Adrenal gland (tissue), 12 donors: ENCODE measurements around the gene ST6GALNAC5. TPM values are rescaled to one million over a fixed set of nuclear protein-coding genes. Genes with fewer than 3 reads are reported as not detected.

Experiments
- DNase-seq, 7 donors: peaks; one replicate each; pipeline ENCODE4 v3.0.0-alpha.2; 2019 to 2020
- H3K27ac ChIP-seq, 5 donors: fragments of 200-600 bp; sonication (generic) in 4 of 5; 1 replicate in 3 of 5; 2 replicates in 2 of 5; pipeline versions ENCODE4 v1.5.1 to v1.8.0; 2016 to 2020; ENCODE audit warnings: mild to moderate bottlenecking in 1 of 5
- H3K27me3 ChIP-seq: fragments of 200-600 bp; 2 replicates; pipeline ENCODE4 v1.8.0; 2021
- H3K36me3 ChIP-seq, 2 donors: fragments of 200-600 bp; replicated peaks in 1 of 2; 1 replicate in 1 of 2; 2 replicates in 1 of 2; pipeline versions ENCODE4 v1.5.1 to v1.8.0; 2018 to 2022
- H3K4me1 ChIP-seq, 2 donors: fragments of 200-600 bp; replicated peaks in 1 of 2; 1 replicate in 1 of 2; 2 replicates in 1 of 2; pipeline versions ENCODE4 v1.5.1 to v1.8.0; 2018 to 2021
- H3K4me3 ChIP-seq, 4 donors: fragments of 200-600 bp; sonication (generic) in 3 of 4; one replicate each; pipeline ENCODE4 v1.5.1; 2016 to 2018
- H3K9me3 ChIP-seq, 3 donors: fragments of 200-600 bp; sonication (generic) in 1 of 3; replicated peaks in 1 of 3; 1 replicate in 2 of 3; 2 replicates in 1 of 3; pipeline versions ENCODE4 v1.5.1 to v1.8.0; 2016 to 2021
- CTCF ChIP-seq, 6 experiments: fragments of 450-650 bp in 4 of 6; fragments of 200-600 bp in 2 of 6; sonication (generic) in 1 of 6; IDR thresholded peaks; 1 replicate in 5 of 6; 2 replicates in 1 of 6; pipeline versions ENCODE4 v1.5.1 to v1.8.0; 2016 to 2021; ENCODE audit warnings: antibody characterized with exemption in 6 of 6, mild to moderate bottlenecking in 2 of 6, moderate library complexity in 1 of 6
- POLR2A ChIP-seq, 2 donors: fragments of 450-650 bp; IDR thresholded peaks; one replicate each; pipeline ENCODE4 v1.6.1; 2017; ENCODE audit warnings: antibody characterized with exemption in 2 of 2, mild to moderate bottlenecking in 2 of 2, moderate library complexity in 1 of 2
- WGBS, 4 donors: extraction: QIAGEN DNeasy Blood & Tissue Kit in 2 of 4; methylation state at CpG; one replicate each; pipeline versions ENCODE4 v1.1.5 to v1.1.7; 2013 to 2017; 5-methylcytosine and 5-hydroxymethylcytosine counted together
- intact Hi-C, 2 donors: fragments of 100-400 bp; cut with DNase I; formaldehyde crosslinking; loops; one replicate each; pipeline versions ENCODE4 v1.14.1 to v1.15.0; 2022 to 2023
- polyA plus RNA-seq, 3 donors: library from polyadenylated mRNA; stranded (reverse); fragments of 200-250 nt in 2 of 3; fragments of 350-450 nt in 1 of 3; fragmentation: Illumina TruSeq in 1 of 3; extraction: RNeasy Lipid Tissue Mini Kit (QIAGEN cat#74804) in 1 of 3; gene quantifications; one replicate each; pipeline ENCODE4 v1.2.3, GENCODE V29; 2013 to 2014
- total RNA-seq, 9 donors: library from RNA; depleted of rRNA in 4 of 9; stranded (reverse); fragments of >200 nt in 4 of 9; fragments of 120-200 nt in 1 of 9; fragmentation: NEBNext Ultra II Directional in 1 of 9; extraction: Animal tissue kit (Norgen Biotek cat#: 25700) in 1 of 9; gene quantifications; one replicate each; pipeline versions ENCODE4 v1.1.0 to v1.2.4, GENCODE V29; 2013 to 2023
- donor health status: healthy with polysubstance abuse.
- donor health status: Bipolar disorder and iron deficiency.
- donor health status: DM: yes; HTN: yes; CAD: no.
- donor health status: DM: no; HTN: no; CAD: no.
- donor health status: DM: no; HTN: no; CAD: no.
- donor health status: DM: yes; HTN: yes; CAD: no.

Gene ST6GALNAC5
- total and polyA plus RNA-seq, 12 donors, result 1.1 to 48.4 (median 21.4) TPM

- WGBS, 4 donors, result 64 to 76% (median 73%) methylated on average over 3 of the region's 3 CpGs
- Histone ChIP-seq H3K9me3 (no peaks in the 10 kb centered on the region), H3K4me1 (no peaks in the 10 kb centered on the region), H3K4me3 (no peak overlapping the region), H3K27ac (no peak overlapping the region), H3K27me3 (no peaks in the 10 kb centered on the region), H3K36me3 (no peaks in the 10 kb centered on the region)
- intact Hi-C loops, result no loop called here
- no peak for TF ChIP-seq POLR2A (IDR thresholded peaks at IDR 0.05)
- no peak for TF ChIP-seq CTCF (IDR thresholded peaks at IDR 0.05)
- no peak for DNase-seq
Measured at GRCh38 chr1:77061162-77061561, 193.9 kb downstream of the ST6GALNAC5 start.

GRCh38 chr1:77063118-77063517 is 195.8 kb downstream of the ST6GALNAC5 start:
- DNase-seq, result no peak
- 62 to 81% (median 69%) methylated on average over 4 of the region's 4 CpGs for WGBS, 4 donors
- Histone ChIP-seq H3K4me1 (no peaks in the 10 kb centered on the region), H3K4me3 (no peak overlapping the region), H3K36me3 (no peaks in the 10 kb centered on the region), H3K27ac (no peak overlapping the region), H3K27me3 (no peaks in the 10 kb centered on the region), H3K9me3 (no peaks in the 10 kb centered on the region)
- TF ChIP-seq POLR2A (IDR thresholded peaks at IDR 0.05), result no peak
- no peak for TF ChIP-seq CTCF (IDR thresholded peaks at IDR 0.05)
- intact Hi-C loops, result no loop called here

- TF ChIP-seq POLR2A (IDR thresholded peaks at IDR 0.05) (no peak), CTCF (IDR thresholded peaks at IDR 0.05) (no peak)
- no peaks in the 10 kb centered on the region for H3K4me1 ChIP-seq
- no peaks in the 10 kb centered on the region for H3K9me3 ChIP-seq
- no peak for DNase-seq
- no peak overlapping the region for H3K4me3 ChIP-seq
- H3K27ac ChIP-seq, result no peak overlapping the region
- H3K36me3 ChIP-seq, result no peaks in the 10 kb centered on the region
- 76 to 90% (median 83%) methylated on average over 2 of the region's 2 CpGs for WGBS, 4 donors
- intact Hi-C loops, result no loop called here
- H3K27me3 ChIP-seq, result no peaks in the 10 kb centered on the region
Measured at GRCh38 chr1:77064246-77064645, 197.0 kb downstream of the ST6GALNAC5 start.

GRCh38 chr1:77065693-77066342 is 198.5 kb downstream of the ST6GALNAC5 start:
- no peak for DNase-seq
- no peaks in the 10 kb centered on the region for H3K27me3 ChIP-seq
- no peaks in the 10 kb centered on the region for H3K36me3 ChIP-seq
- 78 to 83% (median 80%) methylated on average over 7 of the region's 7 CpGs for WGBS, 4 donors
- no peak overlapping the region for H3K4me3 ChIP-seq
- TF ChIP-seq POLR2A (IDR thresholded peaks at IDR 0.05) (no peak), CTCF (IDR thresholded peaks at IDR 0.05) (no peak)
- H3K9me3 ChIP-seq, result no peaks in the 10 kb centered on the region
- intact Hi-C loops, result no loop called here
- H3K27ac ChIP-seq, result no peak overlapping the region
- no peaks in the 10 kb centered on the region for H3K4me1 ChIP-seq
